ENCODE results near the gene FUT3.
A peak's percentile ranks its signal among the peaks of the same experiment; 100 is the strongest.
"Not testable (repeated sequence)": the region's sequence is repeated elsewhere in the genome, so short reads cannot be mapped to it uniquely, and the experiment has no call there.

The FUT3 gene

DNA sequence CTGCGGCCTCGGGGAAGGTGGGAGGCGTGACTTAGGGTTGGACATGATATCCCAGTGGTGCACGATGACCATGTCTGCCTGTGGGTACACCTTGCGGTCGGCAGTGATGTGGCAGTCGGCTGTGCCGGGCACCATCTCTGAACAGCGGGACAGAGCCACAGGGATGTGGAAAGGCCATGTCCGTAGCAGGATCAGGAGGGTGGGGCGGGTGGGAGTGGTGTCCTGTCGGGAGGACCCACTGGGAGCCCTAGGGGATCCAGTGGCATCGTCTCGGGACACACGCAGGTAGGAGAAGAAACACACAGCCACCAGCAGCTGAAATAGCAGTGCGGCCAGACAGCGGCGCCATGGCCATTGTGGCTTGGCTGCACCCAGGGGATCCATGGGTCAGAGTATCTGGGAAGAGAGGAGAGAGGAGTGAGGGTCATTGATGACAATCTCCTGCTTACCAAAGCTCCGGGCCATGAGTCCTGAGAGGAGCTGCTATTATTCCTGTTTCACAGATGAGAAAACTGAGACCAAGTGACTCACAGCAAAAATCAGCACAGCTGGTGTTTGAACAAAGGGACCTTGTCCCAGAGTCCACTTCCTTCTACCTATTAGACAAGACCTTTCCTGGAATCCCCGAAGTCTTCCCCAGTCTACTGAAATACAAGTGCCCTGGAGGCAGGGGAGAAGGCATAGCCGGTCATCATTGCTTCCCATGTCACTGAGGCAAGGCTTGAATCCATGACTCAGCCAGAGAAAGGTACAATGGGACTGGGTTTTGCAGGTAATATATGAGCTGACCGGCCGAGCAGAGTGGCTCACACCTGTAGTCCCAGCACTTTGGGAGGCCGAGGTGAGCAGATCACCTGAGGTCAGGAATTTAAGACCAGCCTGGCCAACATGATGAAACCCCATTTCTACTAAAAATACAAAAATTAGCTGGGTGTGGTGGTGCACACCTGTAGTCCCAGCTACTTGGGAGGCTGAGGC is 6.5 kb downstream of the FUT3 start:
- DNase-seq: no peak

DNA sequence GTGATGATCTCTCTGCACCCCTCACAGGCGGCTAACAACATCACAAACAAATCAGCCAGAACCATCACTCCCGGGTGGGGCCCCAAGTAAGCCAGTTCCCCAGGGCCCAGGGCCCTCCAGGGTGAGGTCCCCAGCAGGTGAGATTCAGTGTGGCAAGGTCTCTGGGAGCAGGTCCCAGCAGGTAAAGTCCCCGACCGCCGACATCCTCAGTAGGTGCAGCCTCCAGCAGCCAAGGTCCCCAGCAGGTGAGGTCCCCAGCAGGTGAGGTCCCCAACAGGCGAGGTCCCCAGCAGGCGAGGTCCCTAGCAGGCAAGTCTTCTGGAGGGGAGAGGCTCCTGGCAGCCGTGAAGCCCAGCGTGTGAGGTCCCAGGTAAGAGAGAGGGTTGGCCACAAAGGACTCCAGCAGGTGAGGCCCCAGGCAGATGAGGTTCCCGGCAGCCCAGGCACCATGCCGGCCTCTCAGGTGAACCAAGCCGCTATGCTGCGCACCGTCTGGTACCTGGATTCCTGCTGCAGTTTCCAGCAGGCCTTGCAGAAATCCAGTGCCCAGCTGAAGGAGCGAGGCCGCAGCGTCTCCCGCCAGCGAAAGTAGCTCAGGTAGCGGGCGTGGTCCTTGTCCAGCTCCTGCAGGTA is 7.8 kb downstream of the FUT3 start:
- DNase-seq: no peak

GRCh38 chr19:5841735-5842111 is 9.5 kb downstream of the FUT3 start:
- not testable (repeated sequence) for DNase-seq

DNA sequence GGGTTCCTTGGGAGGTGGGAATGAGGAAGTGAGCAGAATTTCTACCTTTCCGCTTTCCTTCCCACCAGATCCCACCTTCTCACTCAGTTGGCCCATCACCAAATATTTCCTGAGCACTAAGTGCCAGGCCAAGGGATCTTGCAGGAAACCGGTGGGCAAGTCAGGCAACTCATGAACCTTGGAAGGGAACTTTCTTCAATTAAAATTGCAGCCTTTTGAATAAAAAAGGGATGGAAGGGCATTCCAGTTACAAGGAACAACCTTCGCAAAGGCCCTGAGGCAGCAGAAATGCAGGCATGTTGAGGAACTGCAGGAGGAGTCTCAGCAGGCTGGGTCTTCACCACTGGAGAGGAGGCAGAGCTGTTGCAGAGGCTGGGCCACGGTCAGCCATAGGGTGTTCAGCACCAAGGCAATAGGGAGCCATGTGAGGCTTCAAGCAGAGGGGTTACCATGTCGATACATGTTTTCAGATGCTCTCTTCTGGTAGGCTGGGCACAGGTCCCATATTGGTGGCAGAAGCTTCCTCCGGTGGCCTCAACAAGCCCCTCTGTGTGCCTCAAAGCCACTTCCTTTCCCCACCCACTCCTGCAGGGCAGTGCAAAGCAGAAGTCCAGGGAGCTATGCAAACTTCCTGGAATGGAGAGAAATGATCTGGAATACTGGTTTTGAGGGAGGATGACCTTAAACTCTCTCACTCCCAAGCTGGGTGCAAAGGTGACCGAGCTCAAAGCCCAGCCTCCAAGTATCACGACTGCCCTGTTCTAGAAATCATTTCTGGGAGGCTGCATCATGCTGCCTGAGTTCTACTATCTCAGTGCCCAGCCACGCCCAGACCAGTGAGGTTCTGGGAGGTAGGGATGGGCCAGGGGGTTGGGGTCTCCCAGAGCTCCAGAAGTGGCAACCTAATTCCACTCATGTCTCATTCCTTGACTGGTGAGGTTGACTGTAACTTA is 11.9 kb downstream of the FUT3 start, which contains the start of gene FUT6:
TSS of gene FUT6 (minus strand) at position 638 of the 953 bp plus-strand sequence. CDS start 7,135 bp downstream, outside the sequence.
- DNase-seq: no peak

DNA sequence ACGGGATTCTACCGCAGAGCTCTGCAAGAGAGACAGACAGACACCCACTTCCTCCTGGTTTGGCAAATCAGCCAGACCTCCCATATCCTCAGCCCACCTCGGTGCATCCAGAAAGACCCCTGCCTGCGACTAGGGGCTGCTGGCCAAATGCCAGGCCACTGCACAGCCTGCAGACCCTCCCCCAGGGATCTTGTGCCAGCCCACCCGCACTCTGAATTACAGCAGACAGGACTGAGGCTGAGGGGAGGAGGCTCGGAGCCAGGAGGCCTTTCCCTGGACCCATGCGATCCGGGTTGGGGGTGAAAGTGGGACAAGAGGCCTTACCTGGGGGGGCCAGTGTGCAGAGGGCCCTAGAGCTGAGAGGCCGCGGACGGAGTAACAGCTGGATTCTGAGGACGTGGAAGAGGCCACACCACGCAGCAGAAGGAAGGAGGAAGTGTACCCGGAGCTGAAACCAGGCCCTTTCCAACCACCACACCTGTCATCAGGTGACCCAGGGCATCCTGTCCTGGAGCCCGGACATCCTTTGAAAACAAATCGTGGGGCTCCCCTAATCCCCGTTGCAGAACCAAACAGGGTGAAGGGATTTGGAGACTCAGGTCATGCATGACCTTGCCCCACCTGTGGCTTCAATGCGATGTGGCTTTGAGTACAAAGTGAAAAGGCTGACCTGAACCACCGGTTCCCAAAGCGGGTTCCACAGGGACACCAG is 12.7 kb downstream of the FUT3 start:
- no peak for DNase-seq

DNA sequence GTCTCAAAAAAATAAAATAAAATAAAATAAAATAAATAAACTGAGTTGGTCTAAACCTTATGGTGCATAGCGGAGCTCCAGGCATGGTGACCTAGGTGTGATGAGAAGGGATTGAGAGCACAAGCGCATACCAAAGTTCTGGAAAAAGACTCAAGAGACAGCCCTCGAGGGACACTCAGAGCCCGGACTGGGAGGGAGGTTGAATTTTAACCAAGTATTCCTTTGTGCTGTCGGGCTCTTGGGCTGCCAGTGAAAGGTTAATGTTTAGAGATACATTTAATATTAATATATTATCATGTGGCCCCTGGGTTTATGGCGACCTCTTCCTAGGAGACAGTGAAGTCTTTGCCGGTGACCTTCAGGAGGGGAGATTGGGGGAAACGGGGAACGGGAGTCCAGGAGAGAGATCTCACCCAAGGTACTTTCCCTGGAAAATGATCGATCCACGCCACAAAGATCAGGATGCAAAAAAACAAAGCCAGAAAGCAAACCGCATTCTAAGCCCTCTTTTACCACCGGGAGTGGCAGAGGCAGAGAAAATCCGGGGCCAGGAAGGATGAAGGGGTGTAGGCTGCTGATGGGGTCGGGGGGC is 13.4 kb downstream of the FUT3 start:
- DNase-seq: no peak

DNA sequence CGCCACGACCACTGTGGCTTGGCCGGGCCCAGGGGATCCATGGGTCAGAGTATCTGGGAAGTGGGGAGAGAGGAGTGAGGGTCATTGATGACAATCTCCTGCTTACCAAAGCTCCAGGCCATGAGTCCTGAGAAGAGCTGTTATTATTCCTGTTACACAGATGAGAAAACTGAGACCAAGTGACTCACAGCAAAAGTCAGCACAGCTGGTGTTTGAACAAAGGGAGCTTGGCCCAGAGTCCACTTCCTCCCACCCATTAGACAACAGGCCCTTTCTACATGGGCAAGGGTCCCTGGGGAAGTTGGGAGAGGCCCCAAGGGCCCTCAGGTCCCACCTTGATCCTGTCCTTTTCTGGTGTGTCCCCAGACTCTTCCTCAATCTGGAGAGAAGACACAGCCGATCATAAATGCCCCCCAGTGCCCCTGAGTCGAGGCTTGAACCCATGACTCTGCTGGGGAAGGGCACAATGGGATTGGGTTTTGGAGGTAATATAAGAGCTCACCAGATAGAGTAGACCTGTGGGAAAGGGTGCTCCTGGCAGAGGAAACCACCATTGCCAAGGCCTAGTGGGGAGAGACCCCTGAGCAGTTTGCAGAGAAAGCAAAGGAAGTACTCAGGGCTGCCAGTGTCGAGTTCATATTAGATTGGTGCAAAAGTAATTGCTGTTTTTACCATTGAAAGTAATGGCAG is 18.6 kb downstream of the FUT3 start:
- DNase-seq: no peak

DNA sequence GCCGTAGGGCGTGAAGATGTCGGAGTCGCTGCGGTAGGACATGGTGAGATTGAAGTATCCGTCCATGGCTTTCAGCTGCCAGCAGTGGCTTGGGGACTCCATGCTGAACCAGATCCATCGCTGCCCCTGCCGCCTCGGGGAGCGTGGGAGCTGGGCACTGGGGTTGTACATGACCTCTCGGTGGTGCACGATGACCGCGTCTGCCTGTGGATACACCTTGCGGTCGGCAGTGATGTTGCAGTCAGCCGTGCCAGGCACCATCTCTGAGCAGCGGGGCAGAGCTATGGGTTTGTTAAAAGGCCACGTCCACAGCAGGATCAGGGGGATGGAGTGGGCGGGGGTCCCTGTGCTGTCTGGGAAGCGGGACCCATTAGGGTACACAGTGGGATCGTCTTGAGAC is 19.2 kb downstream of the FUT3 start:
- DNase-seq: no peak

DNA sequence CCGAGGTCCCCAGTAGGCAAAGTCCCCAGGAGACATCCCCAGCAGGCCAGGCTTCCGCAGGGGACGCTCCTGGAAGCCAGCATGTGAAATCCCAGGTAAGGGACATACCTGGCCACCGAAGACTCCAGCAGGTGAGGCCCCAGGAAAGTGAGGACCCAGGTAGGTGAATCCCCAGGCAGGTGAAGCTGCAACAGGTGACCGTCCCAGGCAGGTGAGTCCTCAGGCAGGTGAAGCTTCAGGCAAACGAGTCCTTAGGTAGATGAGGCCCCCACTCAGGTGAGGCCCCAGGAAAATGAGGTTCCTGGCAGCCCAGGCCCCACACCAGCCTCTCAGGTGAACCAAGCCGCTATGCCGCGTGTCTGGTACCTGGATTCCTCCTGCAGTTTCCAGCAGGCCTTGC is 20.1 kb downstream of the FUT3 start:
- DNase-seq: no peak

- DNase-seq: no peak
Observed at GRCh38 chr19:5829567-5830310, 21.5 kb downstream of the FUT3 start.

GRCh38 chr19:5828661-5829566 is 22.3 kb downstream of the FUT3 start:
- peak; percentile 35 to 59 for DNase-seq

DNA sequence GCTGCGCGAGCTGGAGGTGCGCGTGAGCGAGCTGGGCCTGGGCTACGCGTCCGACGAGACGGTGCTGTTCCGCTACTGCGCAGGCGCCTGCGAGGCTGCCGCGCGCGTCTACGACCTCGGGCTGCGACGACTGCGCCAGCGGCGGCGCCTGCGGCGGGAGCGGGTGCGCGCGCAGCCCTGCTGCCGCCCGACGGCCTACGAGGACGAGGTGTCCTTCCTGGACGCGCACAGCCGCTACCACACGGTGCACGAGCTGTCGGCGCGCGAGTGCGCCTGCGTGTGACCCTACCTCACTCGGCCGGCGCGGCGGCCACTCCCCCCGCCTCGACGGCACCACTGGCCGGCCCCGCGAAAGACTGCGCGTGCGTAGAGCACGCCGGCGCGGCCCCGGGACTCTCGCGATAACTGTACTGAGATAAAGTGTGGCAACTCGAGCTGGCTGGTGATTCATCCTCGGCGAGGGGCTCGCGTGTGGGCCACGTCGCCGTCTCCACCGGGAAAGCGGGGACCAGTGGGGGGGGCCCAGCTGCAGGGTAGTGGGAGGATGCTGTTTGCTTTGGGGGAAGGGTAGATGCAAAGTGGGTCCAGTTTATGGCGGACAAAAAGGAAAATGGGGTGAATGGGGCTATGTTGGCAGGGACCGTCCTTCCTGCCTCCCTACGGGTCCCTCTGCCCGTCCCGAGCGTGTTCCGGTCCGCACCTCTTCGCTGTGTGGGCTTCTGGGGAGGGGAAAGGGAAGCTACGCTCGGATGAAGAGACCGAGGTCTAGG is 23.2 kb downstream of the FUT3 start:
- DNase-seq: peak; percentile 95 to 97

DNA sequence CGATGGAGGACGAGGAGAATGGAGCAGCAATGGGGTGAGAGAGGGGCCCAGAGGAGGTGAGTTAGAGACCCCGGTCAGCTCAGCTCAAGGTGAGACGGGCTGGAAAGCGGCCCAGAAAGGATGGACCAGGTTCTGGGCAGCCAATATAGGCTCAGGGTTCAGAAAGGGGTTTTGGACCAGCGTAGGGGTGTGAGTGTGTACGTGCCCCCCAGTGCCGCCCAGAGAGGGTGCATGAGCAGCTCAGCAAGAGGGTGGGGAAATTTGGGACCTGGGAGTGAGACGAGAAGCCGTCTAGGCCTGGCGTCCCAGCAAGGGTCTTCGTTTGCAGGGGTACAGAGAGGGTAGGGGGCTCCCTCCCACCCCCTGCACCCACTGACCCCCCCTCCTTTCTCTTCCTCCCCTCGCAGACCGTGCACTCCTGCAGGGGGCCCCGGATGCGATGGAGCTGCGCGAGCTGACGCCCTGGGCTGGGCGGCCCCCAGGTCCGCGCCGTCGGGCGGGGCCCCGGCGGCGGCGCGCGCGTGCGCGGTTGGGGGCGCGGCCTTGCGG is 23.8 kb downstream of the FUT3 start:
- no peak for DNase-seq

DNA sequence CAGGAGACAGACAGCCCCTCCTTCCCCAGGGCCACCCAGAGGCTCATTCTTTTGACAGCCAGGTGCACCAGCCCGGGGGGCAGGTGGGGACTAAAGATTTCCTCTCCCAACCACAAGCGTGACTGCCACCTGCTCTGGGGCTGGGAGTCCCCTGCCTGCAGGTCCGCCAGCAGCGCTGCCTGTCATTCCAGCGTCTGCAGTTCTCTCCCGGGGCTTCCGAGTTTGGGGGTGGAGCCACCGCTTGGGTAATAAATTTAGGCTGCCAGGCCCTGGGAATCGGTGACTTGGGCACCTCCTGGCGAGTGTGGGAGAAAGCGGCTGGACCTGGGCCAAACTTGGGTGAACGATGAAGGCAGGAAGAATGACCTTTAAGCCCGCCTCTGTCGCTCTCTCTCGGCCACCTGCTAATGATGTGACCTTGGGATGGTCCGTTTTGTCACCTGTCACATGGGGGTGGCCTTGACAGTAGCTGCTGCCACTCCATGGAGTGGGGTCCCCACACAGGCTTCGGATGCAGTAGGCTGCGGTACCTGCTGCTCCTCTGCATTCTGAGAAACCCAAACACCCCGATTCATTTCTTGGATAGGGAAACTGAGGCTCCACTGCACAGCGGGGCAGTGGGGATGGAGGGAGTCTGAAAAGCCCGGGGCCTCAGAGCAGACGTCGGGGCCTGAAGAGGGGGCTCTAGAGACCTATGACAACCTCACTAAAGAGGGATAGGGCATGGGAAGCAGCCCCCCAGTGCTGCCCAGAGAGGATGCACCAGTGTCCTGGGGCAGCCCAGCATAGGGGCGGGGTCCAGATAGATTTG is 24.5 kb downstream of the FUT3 start:
- DNase-seq: no peak

- no peak for DNase-seq
Observed at GRCh38 chr19:5825178-5825577, 26.1 kb downstream of the FUT3 start.

GRCh38 chr19:5824751-5825150 is 26.5 kb downstream of the FUT3 start:
- no peak for DNase-seq

DNA sequence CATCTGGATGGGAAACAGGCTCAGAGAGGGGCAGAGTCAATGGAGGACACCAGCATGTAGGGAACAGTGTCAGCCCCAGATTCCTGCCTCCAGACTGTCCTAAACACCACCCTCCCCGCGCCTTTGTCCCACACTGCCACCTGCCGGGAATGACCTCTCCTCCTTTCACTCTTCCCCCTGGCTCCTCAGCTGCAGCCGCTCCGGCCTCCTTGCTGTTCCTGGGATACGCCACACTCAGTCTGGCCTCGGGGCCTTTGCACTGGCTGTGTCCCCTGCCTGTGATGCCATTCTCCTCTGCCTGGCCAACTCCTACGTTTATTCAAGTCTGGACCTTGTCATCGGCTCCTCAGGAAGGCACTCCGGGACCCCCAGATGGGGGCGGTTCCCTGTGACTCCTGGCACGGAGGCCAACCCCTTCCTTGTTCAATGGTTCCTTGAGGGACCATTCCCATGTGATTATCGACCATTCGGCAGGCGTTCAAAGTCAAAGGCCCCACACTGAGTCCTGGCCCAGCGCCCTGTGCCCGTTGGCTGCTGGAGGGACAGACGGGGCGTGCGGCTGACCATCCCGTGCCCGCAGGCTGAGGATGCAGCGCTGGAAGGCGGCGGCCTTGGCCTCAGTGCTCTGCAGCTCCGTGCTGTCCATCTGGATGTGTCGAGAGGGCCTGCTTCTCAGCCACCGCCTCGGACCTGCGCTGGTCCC is 27.5 kb downstream of the FUT3 start:
- no peak for DNase-seq

Data from stimulated activated CD4-positive, alpha-beta T cell treated with anti-CD3 and anti-CD28 coated beads, Interleukin-2, amount 100 ng/mL, for 24 hours (primary cell).